Peyer's patch (tissue), 4 donors: ENCODE measurements around the gene CDK15. TPM values are rescaled to one million over a fixed set of nuclear protein-coding genes. Genes with fewer than 3 reads are reported as not detected.

ENCODE experiments used
- DNase-seq, 3 donors: peaks; one replicate each; pipeline ENCODE4 v3.0.0-alpha.2; 2017 to 2019
- H3K27ac ChIP-seq, 4 donors: fragments of 200-600 bp; sonication (generic); one replicate each; pipeline ENCODE4 v1.5.1; 2016 to 2019
- H3K27me3 ChIP-seq, 2 donors: fragments of 200-600 bp; sonication (generic); one replicate each; pipeline ENCODE4 v1.5.1; 2019
- H3K36me3 ChIP-seq, 3 donors: fragments of 200-600 bp; sonication (generic); one replicate each; pipeline ENCODE4 v1.5.1; 2016 to 2019
- H3K4me1 ChIP-seq, 4 donors: fragments of 200-600 bp; sonication (generic); one replicate each; pipeline ENCODE4 v1.5.1; 2016 to 2019
- H3K4me3 ChIP-seq, 4 donors: fragments of 200-600 bp; sonication (generic); 1 replicate in 3 of 4; 2 replicates in 1 of 4; pipeline ENCODE4 v1.5.1; 2016 to 2019; ENCODE audit warnings: mild to moderate bottlenecking in 1 of 4
- H3K9me3 ChIP-seq, 4 donors: fragments of 200-600 bp; sonication (generic); one replicate each; pipeline ENCODE4 v1.5.1; 2016 to 2019; ENCODE audit warnings: mild to moderate bottlenecking in 1 of 4
- POLR2A ChIP-seq, 2 donors: fragments of 450-650 bp; IDR thresholded peaks; one replicate each; pipeline ENCODE4 v1.5.1; 2017; ENCODE audit warnings: antibody characterized with exemption in 2 of 2, mild to moderate bottlenecking in 2 of 2, moderate library complexity in 2 of 2
- total RNA-seq, 4 donors: library from RNA; depleted of rRNA; stranded (reverse); fragments of >200 nt; gene quantifications; one replicate each; pipeline ENCODE4 v1.1.0, GENCODE V29; 2016
- TF ChIP-seq, protein P1 (sequence below), 6 experiments: fragments of 450-650 bp in 4 of 6; fragments of 200-600 bp in 2 of 6; sonication (generic) in 1 of 6; IDR thresholded peaks; one replicate each; pipeline ENCODE4 v1.5.1; 2017 to 2019; ENCODE audit warnings: antibody characterized with exemption in 6 of 6, mild to moderate bottlenecking in 3 of 6, moderate library complexity in 1 of 6

CDK15 gene
- total RNA-seq, 4 donors from 2014 or later = 0.27 to 9.9 (median 1.0) TPM; not detected in 1

DNA sequence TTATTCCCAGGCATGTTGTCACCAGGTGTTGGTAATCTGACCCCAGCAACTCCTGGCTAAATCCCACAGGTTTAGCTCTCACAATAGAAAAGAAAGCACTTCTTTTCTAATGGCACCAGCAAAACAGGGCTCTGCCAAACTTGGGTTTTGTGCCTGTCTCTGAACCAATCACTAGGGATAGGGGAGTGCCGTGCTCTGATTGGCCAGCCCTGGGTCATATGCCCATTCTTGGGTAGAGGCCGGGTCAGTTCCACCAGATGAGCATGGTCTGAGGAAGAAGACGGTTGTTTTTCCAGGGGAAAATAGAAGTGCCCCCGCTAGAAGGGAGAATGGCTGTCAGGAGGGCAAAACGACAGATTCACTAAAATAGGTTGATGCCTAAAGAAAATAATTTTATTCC lies 14.7 kb downstream of the CDK15 start:
- no peak overlapping the region for H3K4me3 ChIP-seq
- TF ChIP-seq, protein P1, sequence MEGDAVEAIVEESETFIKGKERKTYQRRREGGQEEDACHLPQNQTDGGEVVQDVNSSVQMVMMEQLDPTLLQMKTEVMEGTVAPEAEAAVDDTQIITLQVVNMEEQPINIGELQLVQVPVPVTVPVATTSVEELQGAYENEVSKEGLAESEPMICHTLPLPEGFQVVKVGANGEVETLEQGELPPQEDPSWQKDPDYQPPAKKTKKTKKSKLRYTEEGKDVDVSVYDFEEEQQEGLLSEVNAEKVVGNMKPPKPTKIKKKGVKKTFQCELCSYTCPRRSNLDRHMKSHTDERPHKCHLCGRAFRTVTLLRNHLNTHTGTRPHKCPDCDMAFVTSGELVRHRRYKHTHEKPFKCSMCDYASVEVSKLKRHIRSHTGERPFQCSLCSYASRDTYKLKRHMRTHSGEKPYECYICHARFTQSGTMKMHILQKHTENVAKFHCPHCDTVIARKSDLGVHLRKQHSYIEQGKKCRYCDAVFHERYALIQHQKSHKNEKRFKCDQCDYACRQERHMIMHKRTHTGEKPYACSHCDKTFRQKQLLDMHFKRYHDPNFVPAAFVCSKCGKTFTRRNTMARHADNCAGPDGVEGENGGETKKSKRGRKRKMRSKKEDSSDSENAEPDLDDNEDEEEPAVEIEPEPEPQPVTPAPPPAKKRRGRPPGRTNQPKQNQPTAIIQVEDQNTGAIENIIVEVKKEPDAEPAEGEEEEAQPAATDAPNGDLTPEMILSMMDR (IDR thresholded peaks at IDR 0.05) = no peak
- TF ChIP-seq POLR2A (IDR thresholded peaks at IDR 0.05) = no peak
- no peaks in the 10 kb centered on the region for H3K36me3 ChIP-seq
- H3K9me3 ChIP-seq = no peaks in the 10 kb centered on the region
- no peaks in the 10 kb centered on the region for H3K27me3 ChIP-seq
- no peak overlapping the region for H3K27ac ChIP-seq
- no peaks in the 10 kb centered on the region for H3K4me1 ChIP-seq
- no peak for DNase-seq

DNA sequence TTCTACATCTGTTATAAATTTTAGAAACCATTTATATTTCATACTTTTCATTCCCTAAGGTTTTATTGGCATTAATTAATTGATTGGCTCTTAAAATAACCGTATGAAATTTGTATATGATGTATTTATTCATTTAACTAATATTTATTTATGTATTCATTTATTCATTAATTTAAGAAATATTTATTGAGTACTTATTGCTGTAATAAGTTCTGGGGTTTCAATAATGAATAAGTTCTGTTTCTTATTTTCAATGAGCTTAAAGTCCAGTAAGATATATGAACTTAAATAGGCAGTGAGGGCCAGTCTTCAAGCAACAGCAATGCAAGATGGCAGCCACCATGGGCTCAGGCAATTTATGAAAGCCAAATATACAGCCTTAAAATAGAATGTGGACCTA lies 17.9 kb downstream of the CDK15 start:
- H3K36me3 ChIP-seq = no peaks in the 10 kb centered on the region
- H3K4me1 ChIP-seq = no peaks in the 10 kb centered on the region
- TF ChIP-seq POLR2A (IDR thresholded peaks at IDR 0.05) = no peak
- TF ChIP-seq, protein P1 (IDR thresholded peaks at IDR 0.05) = no peak
- no peak for DNase-seq
- no peak overlapping the region for H3K27ac ChIP-seq
- no peaks in the 10 kb centered on the region for H3K27me3 ChIP-seq
- H3K4me3 ChIP-seq = no peak overlapping the region
- no peaks in the 10 kb centered on the region for H3K9me3 ChIP-seq

DNA sequence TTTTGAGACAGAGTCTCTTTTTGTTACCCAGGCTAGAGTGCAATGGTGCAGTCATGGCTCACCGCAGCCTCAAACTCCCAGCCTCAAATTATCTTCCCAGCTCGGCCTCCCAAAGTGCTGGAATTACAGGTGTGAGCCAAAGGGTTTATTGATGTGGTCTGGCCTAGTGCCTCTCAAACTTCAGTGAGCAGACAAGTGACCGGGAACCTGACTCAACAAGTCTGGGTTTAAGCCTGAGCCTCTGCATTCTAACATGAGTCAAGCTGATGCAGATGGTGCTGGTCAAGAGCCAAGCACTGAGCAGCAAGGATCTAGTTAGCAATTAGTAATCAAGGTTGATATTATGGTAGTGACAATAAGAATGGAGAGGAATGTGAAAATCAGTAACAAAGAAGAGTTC lies 21.3 kb downstream of the CDK15 start:
- H3K36me3 ChIP-seq = no peaks in the 10 kb centered on the region
- no peak for DNase-seq
- H3K4me3 ChIP-seq = no peak overlapping the region
- no peaks in the 10 kb centered on the region for H3K9me3 ChIP-seq
- no peaks in the 10 kb centered on the region for H3K27me3 ChIP-seq
- H3K27ac ChIP-seq = no peak overlapping the region
- TF ChIP-seq, protein P1 (IDR thresholded peaks at IDR 0.05) = no peak
- no peak for TF ChIP-seq POLR2A (IDR thresholded peaks at IDR 0.05)
- H3K4me1 ChIP-seq = no peaks in the 10 kb centered on the region

DNA sequence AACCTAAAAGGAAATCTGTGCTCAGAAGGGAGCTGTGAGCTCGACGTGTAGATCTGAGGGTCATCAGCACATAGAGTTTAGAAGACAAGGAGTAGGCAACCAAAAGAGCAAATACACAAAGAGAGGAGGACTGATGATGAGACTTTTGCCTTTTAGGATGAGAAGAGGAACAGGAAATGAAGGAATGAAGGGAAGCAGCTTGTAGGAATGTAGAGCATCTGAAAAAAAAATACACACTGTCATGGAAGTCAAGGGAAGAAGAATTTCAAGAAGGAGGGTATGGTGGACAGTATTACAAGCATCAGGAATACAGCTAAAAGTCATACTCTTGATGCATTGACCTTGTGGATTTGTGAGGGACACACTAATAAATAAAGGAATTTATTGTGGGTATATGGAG lies 21.9 kb downstream of the CDK15 start:
- H3K4me1 ChIP-seq = no peaks in the 10 kb centered on the region
- no peak for DNase-seq
- H3K9me3 ChIP-seq = no peaks in the 10 kb centered on the region
- no peak for TF ChIP-seq POLR2A (IDR thresholded peaks at IDR 0.05)
- TF ChIP-seq, protein P1 (IDR thresholded peaks at IDR 0.05) = no peak
- H3K27me3 ChIP-seq = no peaks in the 10 kb centered on the region
- H3K4me3 ChIP-seq = no peak overlapping the region
- H3K27ac ChIP-seq = no peak overlapping the region
- H3K36me3 ChIP-seq = no peaks in the 10 kb centered on the region

DNA sequence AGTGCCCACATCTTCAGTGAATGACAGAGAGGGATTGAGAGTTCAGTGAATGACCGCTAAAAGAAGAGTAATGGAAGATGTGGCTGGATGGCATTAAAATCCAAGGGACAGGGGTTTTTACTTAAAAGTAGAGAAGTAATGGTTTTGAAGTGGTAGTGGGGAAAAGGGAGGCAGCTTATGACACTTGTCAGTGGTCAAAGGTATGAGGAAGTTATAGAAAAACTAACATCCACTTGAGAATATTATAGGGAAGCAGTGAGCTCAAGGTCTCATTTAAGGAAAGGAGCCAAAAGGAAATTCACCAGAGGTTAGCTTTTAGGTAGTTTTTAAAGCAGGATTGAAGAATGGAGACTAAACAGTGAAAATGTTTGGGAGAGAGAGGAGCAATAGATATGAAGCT lies 24.3 kb downstream of the CDK15 start:
- no peaks in the 10 kb centered on the region for H3K9me3 ChIP-seq
- no peak for DNase-seq
- TF ChIP-seq POLR2A (IDR thresholded peaks at IDR 0.05) = no peak
- TF ChIP-seq, protein P1 (IDR thresholded peaks at IDR 0.05) = no peak

DNA sequence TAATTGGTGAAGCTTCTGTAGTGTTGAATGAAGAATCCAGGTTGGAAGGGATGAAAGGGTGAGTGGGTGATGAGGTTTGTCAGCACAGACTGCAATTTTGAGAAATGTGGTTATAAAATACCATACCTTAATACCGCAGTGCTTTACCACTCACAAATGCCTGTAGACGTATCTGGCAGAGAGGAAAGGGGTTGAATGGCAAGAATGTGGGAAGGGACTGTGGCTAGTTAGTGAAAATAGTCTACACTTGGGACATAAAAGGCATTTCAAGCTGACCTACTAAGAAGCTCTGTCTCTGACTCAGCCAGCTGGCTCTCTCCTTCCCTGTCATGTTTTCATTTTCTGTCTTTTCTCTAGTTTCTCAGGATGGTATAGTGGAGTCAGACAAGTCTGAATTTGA lies 25.1 kb downstream of the CDK15 start:
- Histone ChIP-seq H3K27me3 (no peaks in the 10 kb centered on the region), H3K9me3 (no peaks in the 10 kb centered on the region), H3K4me1 (no peaks in the 10 kb centered on the region), H3K4me3 (no peak overlapping the region), H3K36me3 (no peaks in the 10 kb centered on the region), H3K27ac (no peak overlapping the region)
- TF ChIP-seq, protein P1 (IDR thresholded peaks at IDR 0.05) = no peak
- TF ChIP-seq POLR2A (IDR thresholded peaks at IDR 0.05) = no peak
- DNase-seq = no peak

More for the DNA sequence above, 24.3 kb downstream of the CDK15 start:
- H3K4me1 ChIP-seq = no peaks in the 10 kb centered on the region
- H3K36me3 ChIP-seq = no peaks in the 10 kb centered on the region
- H3K27me3 ChIP-seq = no peaks in the 10 kb centered on the region
- H3K4me3 ChIP-seq = no peak overlapping the region
- no peak overlapping the region for H3K27ac ChIP-seq
